H1 (cell line): Measurements from ENCODE around the gene TBCD. TPM values are rescaled to one million over a fixed set of nuclear protein-coding genes. Genes with fewer than 3 reads are reported as not detected.

Source experiments
- CHD7 ChIP-seq: fragments of 300-600 bp; sonication (generic); IDR thresholded peaks from 2 replicates; pipeline ENCODE4 v1.7.1; 2012; ENCODE audit warnings: low read length, moderate library complexity, mild to moderate bottlenecking, inconsistent platforms; ENCODE audit not compliant: insufficient replicate concordance
- polyA plus RNA-seq, 7 experiments: library from polyadenylated mRNA; depleted of rRNA in 3 of 7; stranded (reverse) in 5 of 7; unstranded in 2 of 7; fragments of >200 nt in 5 of 7; fragments of 200-250 nt in 2 of 7; gene quantifications; 1 replicate in 5 of 7; 2 replicates in 1 of 7; 4 replicates in 1 of 7; pipeline versions ENCODE4 v1.2.1 to v1.2.3, GENCODE V29; 2011 to 2013; ENCODE audit warnings: missing spikeins in 2 of 7, mixed read lengths in 2 of 7
- total RNA-seq: library from RNA; stranded (reverse); fragmentation: NEBNext Ultra II Directional; extraction: Animal tissue kit (Norgen Biotek cat#: 25700); gene quantifications from 2 replicates; pipeline ENCODE4 v1.2.1, GENCODE V29; 2021

The TBCD gene
- total and polyA plus RNA-seq, 2 of the 8 experiments (the other 6 are each of a cell fraction or from before 2014, with no cell fraction given), result 118 to 162 TPM

- no peak for TF ChIP-seq CHD7
Measured at GRCh38 chr17:82881900-82882714, 130.2 kb downstream of the TBCD start (continued).
